ENCODE data around the gene FAXDC2. TPM values are rescaled to one million over a fixed set of nuclear protein-coding genes. Genes with fewer than 3 reads are reported as not detected.
A peak's percentile ranks its signal among the peaks of the same experiment; 100 is the strongest.

Gene FAXDC2
- total and polyA plus RNA-seq, 10 donors: 2.3 to 34.8 (median 19.5) TPM

DNA sequence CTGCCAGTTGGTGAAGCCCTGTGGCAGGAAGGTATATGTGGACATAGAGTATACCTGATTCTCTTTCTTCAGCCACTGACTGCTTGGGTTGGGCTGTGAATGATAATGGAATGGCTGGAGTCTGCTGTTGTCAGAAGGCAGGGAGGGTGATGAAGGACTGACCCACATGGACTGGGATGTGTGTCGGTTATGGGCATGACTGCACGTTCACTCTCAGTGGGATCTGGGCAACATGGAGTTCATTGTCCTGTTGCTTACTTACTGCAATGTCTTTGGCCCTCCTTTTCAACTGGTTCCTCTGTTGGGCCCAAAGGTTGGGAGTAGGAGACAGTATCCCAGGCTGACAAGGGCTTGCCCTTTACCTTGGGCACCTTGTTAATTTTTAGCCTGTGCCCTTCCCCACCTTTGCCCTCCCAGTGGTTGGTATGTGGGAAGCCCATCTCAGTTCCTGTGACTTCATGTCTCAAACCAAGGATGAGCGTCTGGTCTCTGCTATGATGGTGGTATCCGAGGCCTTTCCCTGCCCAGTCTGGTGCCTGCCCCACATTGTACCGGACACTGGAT lies 34.6 kb downstream of the FAXDC2 start:
- no peak for DNase-seq
- Histone ChIP-seq H3K27me3 (replicated peaks in 1 of 7) (no peaks in the 10 kb centered on the region), H3K27ac (no peak overlapping the region), H3K36me3 (peaks cover 0 to 100% (median 60%) of the 10 kb centered on the region in 6 donors), H3K4me1 (peaks cover 0 to 51% (median 29%) of the 10 kb centered on the region in 6 donors), H3K9me3 (no peaks in the 10 kb centered on the region), H3K4me3 (no peak overlapping the region)
- TF ChIP-seq POLR2AphosphoS5 (IDR thresholded peaks at IDR 0.05): peak in 1 of 3 donors; percentile 7
- TF ChIP-seq POLR2A (IDR thresholded peaks at IDR 0.05): no peak
- TF ChIP-seq, protein P1, sequence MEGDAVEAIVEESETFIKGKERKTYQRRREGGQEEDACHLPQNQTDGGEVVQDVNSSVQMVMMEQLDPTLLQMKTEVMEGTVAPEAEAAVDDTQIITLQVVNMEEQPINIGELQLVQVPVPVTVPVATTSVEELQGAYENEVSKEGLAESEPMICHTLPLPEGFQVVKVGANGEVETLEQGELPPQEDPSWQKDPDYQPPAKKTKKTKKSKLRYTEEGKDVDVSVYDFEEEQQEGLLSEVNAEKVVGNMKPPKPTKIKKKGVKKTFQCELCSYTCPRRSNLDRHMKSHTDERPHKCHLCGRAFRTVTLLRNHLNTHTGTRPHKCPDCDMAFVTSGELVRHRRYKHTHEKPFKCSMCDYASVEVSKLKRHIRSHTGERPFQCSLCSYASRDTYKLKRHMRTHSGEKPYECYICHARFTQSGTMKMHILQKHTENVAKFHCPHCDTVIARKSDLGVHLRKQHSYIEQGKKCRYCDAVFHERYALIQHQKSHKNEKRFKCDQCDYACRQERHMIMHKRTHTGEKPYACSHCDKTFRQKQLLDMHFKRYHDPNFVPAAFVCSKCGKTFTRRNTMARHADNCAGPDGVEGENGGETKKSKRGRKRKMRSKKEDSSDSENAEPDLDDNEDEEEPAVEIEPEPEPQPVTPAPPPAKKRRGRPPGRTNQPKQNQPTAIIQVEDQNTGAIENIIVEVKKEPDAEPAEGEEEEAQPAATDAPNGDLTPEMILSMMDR (IDR thresholded peaks at IDR 0.05 in 8 of 11, conservative IDR thresholded peaks at IDR 0.05 in 3 of 11): no peak
- intact Hi-C loops (cut with DNase I; ENCODE audit: low total_unique reads): loop anchor here (10.0 kb wide), 1 partner anchor 61 kb away; the partner anchor contains the start of gene LARP1
- 87 to 94% (median 91%) methylated on average over 5 of the region's 5 CpGs for WGBS, 5 donors

- H3K36me3 ChIP-seq: peaks cover 0 to 100% (median 65%) of the 10 kb centered on the region in 6 donors
- no peaks in the 10 kb centered on the region for H3K27me3 ChIP-seq (replicated peaks in 1 of 7)
- TF ChIP-seq POLR2AphosphoS5 (IDR thresholded peaks at IDR 0.05): peak in 1 of 3 donors; percentile 19
- TF ChIP-seq, protein P1 (IDR thresholded peaks at IDR 0.05 in 8 of 11, conservative IDR thresholded peaks at IDR 0.05 in 3 of 11): no peak
- 89 to 97% (median 93%) methylated on average over 11 of the region's 11 CpGs for WGBS, 5 donors
- no peak overlapping the region for H3K4me3 ChIP-seq
- no peak for DNase-seq
- peaks cover 0 to 58% (median 34%) of the 10 kb centered on the region in 6 donors for H3K4me1 ChIP-seq
- H3K27ac ChIP-seq: no peak overlapping the region
- intact Hi-C loops (cut with DNase I; ENCODE audit: low total_unique reads): loop anchor here (10.0 kb wide), 1 partner anchor 60 kb away; the partner anchor contains the start of gene LARP1
- no peaks in the 10 kb centered on the region for H3K9me3 ChIP-seq
Measured at GRCh38 chr5:154815025-154815424, 35.4 kb downstream of the FAXDC2 start.

DNA sequence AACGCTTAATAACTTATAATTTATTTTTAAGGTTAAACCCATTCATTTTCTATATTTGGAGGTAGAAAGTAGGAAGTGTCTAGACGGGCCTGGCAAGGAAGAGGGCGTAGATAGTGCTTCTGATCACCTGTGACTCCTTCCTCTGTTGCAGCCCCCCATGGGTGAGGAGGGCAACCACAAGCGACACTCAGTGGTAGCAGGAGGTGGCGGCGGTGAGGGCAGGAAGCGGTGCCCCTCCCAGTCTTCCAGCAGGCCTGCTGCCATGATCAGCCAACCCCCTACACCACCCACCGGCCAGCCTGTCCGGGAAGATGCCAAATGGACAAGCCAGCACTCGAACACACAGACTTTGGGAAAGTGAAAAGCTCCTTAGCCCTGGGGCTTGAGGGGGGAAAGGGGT lies 36.7 kb downstream of the FAXDC2 start:
- peak; percentile 84 for DNase-seq
- WGBS, 5 donors: 31 to 43% (median 33%) methylated on average over 10 of the region's 10 CpGs
- intact Hi-C loops (cut with DNase I; ENCODE audit: low total_unique reads): loop anchor here (10.0 kb wide), 1 partner anchor 59 kb away; the partner anchor contains the start of gene LARP1

DNA sequence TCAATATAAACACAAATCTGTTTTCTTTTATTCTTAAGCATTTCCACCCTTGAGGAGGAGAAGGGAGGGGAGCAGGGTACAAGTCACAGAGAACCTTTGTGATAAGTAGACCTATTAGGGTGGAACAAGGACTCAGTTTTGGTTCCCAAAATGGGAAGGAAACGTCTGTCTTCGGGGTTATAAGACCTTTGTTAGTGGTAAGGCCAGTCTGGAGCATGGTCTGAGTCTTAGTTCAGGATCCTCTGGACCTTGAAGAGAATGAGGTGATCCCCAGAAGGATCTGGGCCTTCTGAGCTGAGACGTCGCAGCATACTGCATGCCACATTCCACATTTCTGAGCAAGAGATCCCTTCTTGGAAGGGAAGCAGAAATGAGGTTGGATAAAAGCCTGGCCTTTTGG lies 37.2 kb downstream of the FAXDC2 start:
- Histone ChIP-seq H3K4me3 (no peak overlapping the region), H3K4me1 (peaks cover 0 to 48% (median 35%) of the 10 kb centered on the region in 6 donors), H3K9me3 (no peaks in the 10 kb centered on the region), H3K36me3 (peaks cover 0 to 100% (median 73%) of the 10 kb centered on the region in 6 donors), H3K27ac (peak overlapping the region in 2 of 8 donors; percentile 24 to 34), H3K27me3 (replicated peaks in 1 of 7) (no peaks in the 10 kb centered on the region)
- no peak for TF ChIP-seq POLR2AphosphoS5 (IDR thresholded peaks at IDR 0.05)
- TF ChIP-seq, protein P1 (IDR thresholded peaks at IDR 0.05 in 8 of 11, conservative IDR thresholded peaks at IDR 0.05 in 3 of 11): no peak
- no peak for TF ChIP-seq POLR2A (IDR thresholded peaks at IDR 0.05)
- intact Hi-C loops (cut with DNase I; ENCODE audit: low total_unique reads): loop anchor here (10.0 kb wide), 1 partner anchor 58 kb away; the partner anchor contains the start of gene LARP1
- WGBS, 5 donors: 54 to 64% (median 60%) methylated on average over 4 of the region's 4 CpGs
- DNase-seq: no peak

More for the DNA sequence above, 36.7 kb downstream of the FAXDC2 start:
- H3K9me3 ChIP-seq: no peaks in the 10 kb centered on the region
- peaks cover 0 to 100% (median 67%) of the 10 kb centered on the region in 6 donors for H3K36me3 ChIP-seq
- peak overlapping the region in 4 of 8 donors; percentile 10 to 47 (median 28) for H3K27ac ChIP-seq
- H3K4me3 ChIP-seq: no peak overlapping the region
- peaks cover 0 to 54% (median 35%) of the 10 kb centered on the region in 6 donors for H3K4me1 ChIP-seq
- H3K27me3 ChIP-seq (replicated peaks in 1 of 7): no peaks in the 10 kb centered on the region
- peak in 2 of 3 donors; percentile 60 to 62 for TF ChIP-seq POLR2AphosphoS5 (IDR thresholded peaks at IDR 0.05)
- TF ChIP-seq, protein P1 (IDR thresholded peaks at IDR 0.05 in 8 of 11, conservative IDR thresholded peaks at IDR 0.05 in 3 of 11): no peak
